ENCODE measurements around the gene KHSRP. TPM values are rescaled to one million over a fixed set of nuclear protein-coding genes. Genes with fewer than 3 reads are reported as not detected.

Gene KHSRP
- total and polyA plus RNA-seq, 2 of the 13 experiments (the other 11 are each of a cell fraction or from before 2014, with no cell fraction given), result 72.1 to 129 TPM

- peak; percentile 55; the same call in 1 of the 2 replicates for TF ChIP-seq ZNF800 (CRISPR knock-in tag; IDR thresholded peaks at IDR 0.05)
- TF ChIP-seq SP5 (CRISPR knock-in tag; IDR thresholded peaks at IDR 0.05; ENCODE audit: borderline replicate concordance, low read depth), result peak; percentile 9; the same call in 1 of the 2 replicates
- TF ChIP-seq WIZ (CRISPR knock-in tag; IDR thresholded peaks at IDR 0.05), result peak; percentile 72; the same call in 1 of the 2 replicates
- no peak for TF ChIP-seq ZNF629 (CRISPR knock-in tag; conservative IDR thresholded peaks at IDR 0.05)
- no peak for TF ChIP-seq ZNF367 (CRISPR knock-in tag; IDR thresholded peaks at IDR 0.05; ENCODE audit: borderline replicate concordance)
- peak; percentile 82 for TF ChIP-seq ASH2L (IDR thresholded peaks at IDR 0.05; ENCODE audit: insufficient read length, low read depth, low read length)
- peak; percentile 54; the same call in 1 of the 2 replicates for TF ChIP-seq ZNF274 (CRISPR knock-in tag; IDR thresholded peaks at IDR 0.05)
- TF ChIP-seq ZMYM4 (CRISPR knock-in tag; IDR thresholded peaks at IDR 0.05), result peak; percentile 67; the same call in 1 of the 2 replicates
- TF ChIP-seq STAG1 (CRISPR knock-in tag; IDR thresholded peaks at IDR 0.05), result no peak
- 0 out of 2 replicates have a peak, but pooled peaks have one; percentile 10 for TF ChIP-seq ZNF256 (CRISPR knock-in tag; conservative IDR thresholded peaks at IDR 0.05)
- 0 out of 2 replicates have a peak, but pooled peaks have one; percentile 56 for TF ChIP-seq ZSCAN31 (CRISPR knock-in tag; IDR thresholded peaks at IDR 0.05; ENCODE audit: low read depth)
- no peak for TF ChIP-seq PRPF4 (IDR thresholded peaks at IDR 0.05; ENCODE audit: low read depth, low read length, poor library complexity, severe bottlenecking)
- peak; percentile 95 for TF ChIP-seq CEBPZ (IDR thresholded peaks at IDR 0.05; ENCODE audit: low read length)
- 0 out of 2 replicates have a peak, but pooled peaks have one; percentile 51 for TF ChIP-seq FIP1L1 (IDR thresholded peaks at IDR 0.05; ENCODE audit: borderline replicate concordance, insufficient read depth, low read depth, low read length)
- TF ChIP-seq NONO (IDR thresholded peaks at IDR 0.05), result no peak
- TF ChIP-seq NONO (CRISPR knock-in tag; conservative IDR thresholded peaks at IDR 0.05), result peak; percentile 90
- peak; percentile 32; the same call in 1 of the 2 replicates for TF ChIP-seq ZNF839 (CRISPR knock-in tag; IDR thresholded peaks at IDR 0.05; ENCODE audit: borderline replicate concordance)
- TF ChIP-seq ZFP90 (CRISPR knock-in tag; IDR thresholded peaks at IDR 0.05; ENCODE audit: borderline replicate concordance), result peak; percentile 48; the same call in 1 of the 2 replicates
- no peak for TF ChIP-seq SOX13 (IDR thresholded peaks at IDR 0.05)
- no peak for TF ChIP-seq SOX13 (CRISPR knock-in tag; conservative IDR thresholded peaks at IDR 0.05 in 1 of 2, IDR thresholded peaks at IDR 0.05 in 1 of 2)
- no peak for TF ChIP-seq MAF1 (CRISPR knock-in tag; IDR thresholded peaks at IDR 0.05; ENCODE audit: borderline replicate concordance)
- TF ChIP-seq HIC2 (CRISPR knock-in tag; IDR thresholded peaks at IDR 0.05; ENCODE audit: low read depth), result no peak
Observed at GRCh38 chr19:6372594-6373095, 52.0 kb downstream of the KHSRP start, which contains the start of gene ALKBH7 (continued).
